GM12878 (cell line): Measurements from ENCODE around the gene VIPAS39. TPM values are rescaled to one million over a fixed set of nuclear protein-coding genes. Genes with fewer than 3 reads are reported as not detected.

ENCODE experiments used
- ATAC-seq: fragments of 200-7000 bp; cut with Tn5 transposase; 3 replicates; pipeline ENCODE4 v1.9.1; 2020; ENCODE audit warnings: mild to moderate bottlenecking, moderate library complexity
- BruUV-seq: library from RNA; stranded (reverse); fragments of 400-500 nt; replicated peaks from 2 replicates; lab custom pipeline; 2021; lab: Mats Ljungman, UMichigan
- CTCF ChIA-PET: fragments of 300-600 bp; sonication (Branson Sonifier 250); formaldehyde crosslinking; extraction: SDS; loops from one replicate; lab custom pipeline; 2021; ENCODE audit warnings: inconsistent platforms; lab: Yijun Ruan, JAX
- POLR2A ChIA-PET: fragments of 350-600 bp; formaldehyde crosslinking; extraction: SDS; loops from one replicate; lab custom pipeline; 2021; ENCODE audit warnings: inconsistent platforms; lab: Charles Lee
- RAD21 ChIA-PET: fragments of 300-600 bp; sonication (Branson Sonifier 250); formaldehyde crosslinking; loops from one replicate; lab custom pipeline; 2023; ENCODE audit warnings: antibody characterized with exemption; ENCODE audit not compliant: unreplicated experiment; lab: Charles Lee
- SMC1A ChIA-PET: fragments of 300-600 bp; sonication (Branson Sonifier 250); formaldehyde crosslinking; loops from one replicate; lab custom pipeline; 2023; ENCODE audit not compliant: unreplicated experiment, uncharacterized antibody; lab: Charles Lee
- DNase-seq: peaks from one replicate; pipeline ENCODE4 v3.0.0-alpha.2; 2011; ENCODE audit warnings: low read depth, low spot score
- FAIRE-seq: peaks from 3 replicates; lab custom pipeline; 2011; peaks lifted over from hg19 to GRCh38; lab: Jason Lieb, UNC
- H2AFZ ChIP-seq: 2 replicates; pipeline ENCODE4 v1.6.0; 2011; ENCODE audit warnings: low read depth, low read length, control low read depth; ENCODE audit not compliant: control insufficient read depth
- H3K27ac ChIP-seq: 2 replicates; pipeline ENCODE4 v1.5.1; 2011; ENCODE audit warnings: control low read depth; ENCODE audit not compliant: control insufficient read depth, insufficient read depth
- H3K27me3 ChIP-seq, 2 experiments: replicated peaks in 1 of 2; 2 replicates each; pipeline versions ENCODE4 v1.6.0 to v1.6.1; 2011; ENCODE audit warnings: low read length in 1 of 2; ENCODE audit not compliant: control insufficient read depth in 2 of 2, insufficient read depth in 2 of 2
- H3K36me3 ChIP-seq, 2 experiments: 2 replicates each; pipeline ENCODE4 v1.5.1; 2011; ENCODE audit warnings: low read length in 1 of 2; ENCODE audit not compliant: control insufficient read depth in 2 of 2, insufficient read depth in 2 of 2
- H3K4me1 ChIP-seq: 2 replicates; pipeline ENCODE4 v1.6.1; 2011; ENCODE audit warnings: mild to moderate bottlenecking, low read length, moderate library complexity, mixed read lengths; ENCODE audit not compliant: control insufficient read depth, insufficient read depth
- H3K4me2 ChIP-seq: 2 replicates; pipeline ENCODE4 v1.6.0; 2011; ENCODE audit warnings: control low read depth; ENCODE audit not compliant: control insufficient read depth, insufficient read depth
- H3K4me3 ChIP-seq: fragments of 200-600 bp; sonication (generic); 2 replicates; pipeline ENCODE4 v1.5.1; 2016
- H3K79me2 ChIP-seq: 2 replicates; pipeline ENCODE4 v1.6.0; 2011; ENCODE audit warnings: low read length; ENCODE audit not compliant: control insufficient read depth, insufficient read depth
- H3K9ac ChIP-seq: 2 replicates; pipeline ENCODE4 v1.8.0; 2011; ENCODE audit warnings: low read length, control low read depth, mixed read lengths; ENCODE audit not compliant: control insufficient read depth, insufficient read depth
- H3K9me3 ChIP-seq: replicated peaks from 3 replicates; pipeline ENCODE4 v1.5.1; 2011; ENCODE audit warnings: mild to moderate bottlenecking, low read length; ENCODE audit not compliant: control insufficient read depth, insufficient read depth
- H4K20me1 ChIP-seq: 2 replicates; pipeline ENCODE4 v1.6.0; 2011; ENCODE audit not compliant: control insufficient read depth, insufficient read depth
- E2F4 ChIP-seq: IDR thresholded peaks from 2 replicates; pipeline ENCODE4 v1.6.1; 2012; ENCODE audit warnings: low read depth, low read length, improper control_type of control experiment
- KDM1A ChIP-seq: fragments of 200-600 bp; sonication (generic); IDR thresholded peaks from 2 replicates; pipeline ENCODE4 v1.6.1; 2016; ENCODE audit warnings: borderline replicate concordance
- PML ChIP-seq: IDR thresholded peaks from 2 replicates; pipeline ENCODE4 v1.6.1; 2012; ENCODE audit warnings: low read length, inconsistent platforms
- RAD21 ChIP-seq: IDR thresholded peaks from 2 replicates; pipeline ENCODE4 v1.6.1; 2011; ENCODE audit warnings: mild to moderate bottlenecking, low read depth, low read length, moderate library complexity; ENCODE audit not compliant: insufficient read depth
- RCOR1 ChIP-seq: conservative IDR thresholded peaks from 2 replicates; pipeline ENCODE4 v1.6.1; 2012; ENCODE audit warnings: low read depth, low read length, improper control_type of control experiment
- USF1 ChIP-seq: IDR thresholded peaks from 2 replicates; pipeline ENCODE4 v1.6.1; 2011; ENCODE audit warnings: borderline replicate concordance, low read depth, mild to moderate bottlenecking, moderate library complexity, mixed read lengths, low read length; ENCODE audit not compliant: insufficient read depth; ENCODE audit errors: extremely low read length
- YY1 ChIP-seq: IDR thresholded peaks from 2 replicates; pipeline ENCODE4 v1.6.1; 2011; ENCODE audit warnings: low read depth, mild to moderate bottlenecking, low read length
- ZBTB11 ChIP-seq: fragments of 450-650 bp; formaldehyde crosslinking; IDR thresholded peaks from 2 replicates; pipeline ENCODE4 v1.5.0; 2022; ENCODE audit warnings: mild to moderate bottlenecking, missing genetic modification characterization
- WGBS: methylation state at CpG from one replicate; pipeline ENCODE4 v1.1.6; 2016; ENCODE audit warnings: low lambda C conversion rate; ENCODE audit not compliant: insufficient replicate concordance, insufficient coverage; ENCODE audit errors: missing lambda C conversion rate; 5-methylcytosine and 5-hydroxymethylcytosine counted together
- in situ Hi-C: fragments of 300-500 bp; cut with MboI; formaldehyde crosslinking; loops from 9 replicates; pipeline ENCODE4 v1.14.3; 2018; ENCODE audit warnings: mixed read lengths
- intact Hi-C: fragments of 100-400 bp; cut with micrococcal nuclease; formaldehyde crosslinking; loops from one replicate; pipeline ENCODE4 v1.14.2; 2022; ENCODE audit not compliant: unreplicated experiment
- polyA plus RNA-seq, 11 experiments: library from polyadenylated mRNA; depleted of rRNA in 4 of 11; unstranded in 6 of 11; stranded (reverse) in 5 of 11; fragments of >200 nt; fragmentation: Nextera tagmentation in 4 of 11; fragmentation: Illumina TruSeq in 1 of 11; extraction: Ambion mirVana in 4 of 11; extraction: Trizol in 1 of 11; gene quantifications; 1 replicate in 1 of 11; 2 replicates in 10 of 11; pipeline versions ENCODE4 v1.2.1 to v1.2.3, GENCODE V29; 2011 to 2016; ENCODE audit warnings: inconsistent platforms in 2 of 11, missing spikeins in 2 of 11, low read depth in 1 of 11
- total RNA-seq, 4 experiments: library from RNA; depleted of rRNA in 3 of 4; stranded (reverse); fragments of >200 nt in 3 of 4; fragmentation: Illumina TruSeq in 1 of 4; extraction: Trizol in 1 of 4; gene quantifications; 2 replicates each; pipeline versions ENCODE4 v1.2.1 to v1.2.3, GENCODE V29; 2013 to 2021
- TF ChIP-seq, protein P1 (sequence below), 3 experiments: IDR thresholded peaks in 2 of 3; conservative IDR thresholded peaks in 1 of 3; 2 replicates each; pipeline ENCODE4 v1.5.1; 2011; ENCODE audit warnings: low read depth in 3 of 3, low read length in 3 of 3, mild to moderate bottlenecking in 3 of 3, control low read depth in 2 of 3, moderate library complexity in 2 of 3, inconsistent platforms in 1 of 3, mixed read lengths in 1 of 3; ENCODE audit not compliant: control insufficient read depth in 2 of 3, insufficient read depth in 1 of 3; ENCODE audit errors: extremely low read depth in 1 of 3

VIPAS39 gene
- total and polyA plus RNA-seq, 10 of the 15 experiments (the other 5 are each of a cell fraction or from before 2014, with no cell fraction given), result 6.7 to 38.8 (median 18.5) TPM

- POLR2A ChIA-PET, result no interaction called here
- no peaks in the 10 kb centered on the region for H4K20me1 ChIP-seq
- no peak overlapping the region for H3K4me2 ChIP-seq
- H3K4me1 ChIP-seq, result no peaks in the 10 kb centered on the region; the same call in 1 of the 2 replicates
- SMC1A ChIA-PET, result interaction anchor here (0.7 kb wide), 1 partner anchor 93 kb away, joined by 3 read pairs; no protein-coding TSS in a partner anchor
- ATAC-seq (peak; percentile 73), FAIRE-seq (no peak), DNase-seq (no peak)
- H3K4me3 ChIP-seq, result no peak overlapping the region
- H3K79me2 ChIP-seq, result no peaks in the 10 kb centered on the region
- TF ChIP-seq USF1 (no peak), RAD21 (no peak), RCOR1 (no peak), E2F4 (no peak), ZBTB11 (no peak), KDM1A (no peak), YY1 (0 out of 2 replicates have a peak, but pooled peaks have one; percentile 19), PML (no peak)
- TF ChIP-seq, protein P1, sequence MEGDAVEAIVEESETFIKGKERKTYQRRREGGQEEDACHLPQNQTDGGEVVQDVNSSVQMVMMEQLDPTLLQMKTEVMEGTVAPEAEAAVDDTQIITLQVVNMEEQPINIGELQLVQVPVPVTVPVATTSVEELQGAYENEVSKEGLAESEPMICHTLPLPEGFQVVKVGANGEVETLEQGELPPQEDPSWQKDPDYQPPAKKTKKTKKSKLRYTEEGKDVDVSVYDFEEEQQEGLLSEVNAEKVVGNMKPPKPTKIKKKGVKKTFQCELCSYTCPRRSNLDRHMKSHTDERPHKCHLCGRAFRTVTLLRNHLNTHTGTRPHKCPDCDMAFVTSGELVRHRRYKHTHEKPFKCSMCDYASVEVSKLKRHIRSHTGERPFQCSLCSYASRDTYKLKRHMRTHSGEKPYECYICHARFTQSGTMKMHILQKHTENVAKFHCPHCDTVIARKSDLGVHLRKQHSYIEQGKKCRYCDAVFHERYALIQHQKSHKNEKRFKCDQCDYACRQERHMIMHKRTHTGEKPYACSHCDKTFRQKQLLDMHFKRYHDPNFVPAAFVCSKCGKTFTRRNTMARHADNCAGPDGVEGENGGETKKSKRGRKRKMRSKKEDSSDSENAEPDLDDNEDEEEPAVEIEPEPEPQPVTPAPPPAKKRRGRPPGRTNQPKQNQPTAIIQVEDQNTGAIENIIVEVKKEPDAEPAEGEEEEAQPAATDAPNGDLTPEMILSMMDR (IDR thresholded peaks at IDR 0.05 in 2 of 3, conservative IDR thresholded peaks at IDR 0.05 in 1 of 3; ENCODE audit: control insufficient read depth in 2 of 3, extremely low read depth in 1 of 3, insufficient read depth in 1 of 3, low read depth in 3 of 3, low read length in 3 of 3), result peak in 1 of 3 experiments; percentile 35; a peak in 1 of 6 replicates
- intact Hi-C loops, result no loop called here
- no peaks in the 10 kb centered on the region for H3K9me3 ChIP-seq
- no peak overlapping the region for H2AFZ ChIP-seq
- RAD21 ChIA-PET, result no interaction called here
- CTCF ChIA-PET, result interaction anchor here (1.2 kb wide), 1 partner anchor 40 kb away, joined by 3 read pairs; no protein-coding TSS in a partner anchor
- H3K9ac ChIP-seq, result no peak overlapping the region
- in situ Hi-C loops, result no loop called here
- H3K27ac ChIP-seq, result no peak overlapping the region
- no TSS peak for BruUV-seq
- no peaks in the 10 kb centered on the region for H3K36me3 ChIP-seq
- WGBS, result 52% methylated on average over 3 of the region's 3 CpGs
- no peaks in the 10 kb centered on the region for H3K27me3 ChIP-seq
Observed at GRCh38 chr14:77409131-77409533, 48.3 kb downstream of the VIPAS39 start.
